Upper lobe of left lung (tissue), 6 donors: ENCODE measurements around the gene AHCYL2. TPM values are rescaled to one million over a fixed set of nuclear protein-coding genes. Genes with fewer than 3 reads are reported as not detected.

Source experiments
- ATAC-seq, 2 donors: fragments of 200-7000 bp; cut with Tn5 transposase; one replicate each; pipeline ENCODE4 v1.9.1; 2022; ENCODE audit warnings: mild to moderate bottlenecking in 2 of 2, moderate library complexity in 2 of 2; ENCODE audit not compliant: low FRiP score in 2 of 2
- DNase-seq, 2 donors: peaks; one replicate each; pipeline ENCODE4 v3.0.0-alpha.2; 2019 to 2020
- H3K27ac ChIP-seq, 4 donors: fragments of 200-600 bp; sonication (generic); one replicate each; pipeline ENCODE4 v1.5.1; 2016 to 2019
- H3K27me3 ChIP-seq, 4 donors: fragments of 200-600 bp; sonication (generic); one replicate each; pipeline ENCODE4 v1.5.1; 2017 to 2019
- H3K36me3 ChIP-seq, 4 donors: fragments of 200-600 bp; sonication (generic); one replicate each; pipeline ENCODE4 v1.5.1; 2016 to 2019
- H3K4me1 ChIP-seq, 4 donors: fragments of 200-600 bp; sonication (generic); one replicate each; pipeline ENCODE4 v1.5.1; 2018 to 2019
- H3K4me3 ChIP-seq, 4 donors: fragments of 200-600 bp; sonication (generic); one replicate each; pipeline ENCODE4 v1.5.1; 2017 to 2019; ENCODE audit warnings: mild to moderate bottlenecking in 2 of 4, moderate library complexity in 1 of 4
- H3K9me3 ChIP-seq, 4 donors: fragments of 200-600 bp; sonication (generic); one replicate each; pipeline ENCODE4 v1.5.1; 2018 to 2019
- CTCF ChIP-seq, 6 experiments: fragments of 450-650 bp in 4 of 6; fragments of 200-600 bp in 2 of 6; sonication (generic) in 2 of 6; IDR thresholded peaks; one replicate each; pipeline ENCODE4 v1.5.1; 2016 to 2019; ENCODE audit warnings: antibody characterized with exemption in 6 of 6
- EP300 ChIP-seq, 4 donors: sonication (generic); formaldehyde crosslinking; IDR thresholded peaks; one replicate each; pipeline ENCODE4 v1.5.1; 2017; ENCODE audit warnings: antibody characterized with exemption in 4 of 4, control low read depth in 2 of 4
- POLR2A ChIP-seq, 4 donors: fragments of 450-650 bp; IDR thresholded peaks; one replicate each; pipeline ENCODE4 v1.5.1; 2016 to 2017; ENCODE audit warnings: antibody characterized with exemption in 4 of 4, mild to moderate bottlenecking in 2 of 4
- POLR2AphosphoS5 ChIP-seq, 2 donors: sonication (generic); formaldehyde crosslinking; IDR thresholded peaks; one replicate each; pipeline ENCODE4 v1.5.1; 2017; ENCODE audit warnings: antibody characterized with exemption in 2 of 2
- WGBS, 2 donors: methylation state at CpG; one replicate each; pipeline ENCODE4 v1.1.5; 2017 to 2018; 5-methylcytosine and 5-hydroxymethylcytosine counted together
- total RNA-seq, 6 donors: library from RNA; depleted of rRNA in 4 of 6; stranded (reverse); fragments of >200 nt in 4 of 6; gene quantifications; one replicate each; pipeline versions ENCODE4 v1.1.0 to v1.2.1, GENCODE V29; 2016 to 2021
- donor health status: DM: no; HTN: no; CAD: no; lungs with moderate emphysema.
- donor health status: DM: no; HTN: yes; CAD: no; lungs with severe emphysema.

Gene AHCYL2
- 100 to 1,000 TPM in 4 of 6 donors, 10 to 100 TPM in 2; 41.9 to 197 (median 110) TPM for total RNA-seq

- DNase-seq (peak; percentile 98 to 100), ATAC-seq (peak; percentile 99 to 100)
- Histone ChIP-seq H3K36me3 (no peaks in the 10 kb centered on the region), H3K4me3 (peak within 1 kb of the TSS; percentile 66 to 100 (median 92)), H3K27ac (peak within 1 kb of the TSS; percentile 96 to 98 (median 96)), H3K9me3 (no peaks in the 10 kb centered on the region), H3K4me1 (peaks cover 8 to 16% (median 12%) of the 10 kb centered on the region in 4 donors), H3K27me3 (no peaks in the 10 kb centered on the region)
- TF ChIP-seq CTCF (IDR thresholded peaks at IDR 0.05) (no peak), POLR2A (IDR thresholded peaks at IDR 0.05) (peak in 1 of 4 donors; percentile 61), POLR2AphosphoS5 (IDR thresholded peaks at IDR 0.05) (peak; percentile 63 to 68)
- 0 to 1% methylated on average over 27 to 30 of the region's 63 CpGs for WGBS, 2 donors
Observed at GRCh38 chr7:129224251-129225205, at the start of gene AHCYL2. AHCYL2 (plus strand) TSS chr7:129225030.

GRCh38 chr7:129176916-129177710 is 47.7 kb upstream of the AHCYL2 start:
- H3K36me3 ChIP-seq: no peaks in the 10 kb centered on the region
- no peaks in the 10 kb centered on the region for H3K4me1 ChIP-seq
- TF ChIP-seq CTCF (IDR thresholded peaks at IDR 0.05): no peak
- TF ChIP-seq EP300 (IDR thresholded peaks at IDR 0.05): no peak
- no peak for TF ChIP-seq POLR2AphosphoS5 (IDR thresholded peaks at IDR 0.05)
- TF ChIP-seq POLR2A (IDR thresholded peaks at IDR 0.05): no peak
- no peak overlapping the region for H3K27ac ChIP-seq
- ATAC-seq: no peak
- no peak overlapping the region for H3K4me3 ChIP-seq
- 54 to 68% methylated on average over 11 of the region's 11 CpGs for WGBS, 2 donors
- no peak for DNase-seq
- H3K9me3 ChIP-seq: no peaks in the 10 kb centered on the region
- H3K27me3 ChIP-seq: no peaks in the 10 kb centered on the region

GRCh38 chr7:129184981-129185670 is 39.7 kb upstream of the AHCYL2 start:
- WGBS, 2 donors: 55 to 65% methylated on average over 6 of the region's 6 CpGs
- H3K27ac ChIP-seq: no peak overlapping the region
- peaks cover 0 to 19% (median 15%) of the 10 kb centered on the region in 4 donors for H3K27me3 ChIP-seq
- no peaks in the 10 kb centered on the region for H3K9me3 ChIP-seq
- peaks cover 16 to 19% (median 17%) of the 10 kb centered on the region in 4 donors for H3K4me1 ChIP-seq
- ATAC-seq: no peak
- no peak for DNase-seq
- H3K4me3 ChIP-seq: no peak overlapping the region
- no peaks in the 10 kb centered on the region for H3K36me3 ChIP-seq
- no peak for TF ChIP-seq POLR2AphosphoS5 (IDR thresholded peaks at IDR 0.05)
- no peak for TF ChIP-seq EP300 (IDR thresholded peaks at IDR 0.05)
- TF ChIP-seq CTCF (IDR thresholded peaks at IDR 0.05): no peak
- no peak for TF ChIP-seq POLR2A (IDR thresholded peaks at IDR 0.05)

GRCh38 chr7:129186749-129187260 is 38.0 kb upstream of the AHCYL2 start:
- DNase-seq: no peak
- Histone ChIP-seq H3K27ac (no peak overlapping the region), H3K9me3 (no peaks in the 10 kb centered on the region), H3K4me1 (peaks cover 16 to 19% (median 17%) of the 10 kb centered on the region in 4 donors), H3K27me3 (peaks cover 0 to 19% (median 15%) of the 10 kb centered on the region in 4 donors), H3K36me3 (no peaks in the 10 kb centered on the region), H3K4me3 (no peak overlapping the region)
- 92 to 93% methylated on average over 6 of the region's 6 CpGs for WGBS, 2 donors
- ATAC-seq: no peak
- TF ChIP-seq POLR2AphosphoS5 (IDR thresholded peaks at IDR 0.05) (no peak), EP300 (IDR thresholded peaks at IDR 0.05) (no peak), CTCF (IDR thresholded peaks at IDR 0.05) (no peak), POLR2A (IDR thresholded peaks at IDR 0.05) (no peak)
